Activated T-cell treated with anti-CD3 and anti-CD28 coated beads, Interleukin-2, amount 50 U/mL, for 72 hours (primary cell): ENCODE data around the gene EHD4. TPM values are rescaled to one million over a fixed set of nuclear protein-coding genes. Genes with fewer than 3 reads are reported as not detected.

Experiments
- ATAC-seq, 2 donors: fragments of 150-1000 bp; cut with Tn5 transposase; replicated peaks in 1 of 2; 2 replicates each; pipeline ENCODE4 v1.10.0; 2021; ENCODE audit warnings: moderate library complexity in 2 of 2, mild to moderate bottlenecking in 1 of 2
- DNase-seq, 2 donors: peaks; one replicate each; pipeline ENCODE4 v3.0.0; 2021 to 2022; ENCODE audit warnings: mixed read lengths in 1 of 2
- H3K27ac Mint-ChIP-seq: one replicate; pipeline ENCODE4 v1.8.0; 2022; ENCODE audit warnings: mild to moderate bottlenecking, moderate library complexity, mixed read lengths
- H3K27me3 Mint-ChIP-seq: one replicate; pipeline ENCODE4 v1.8.0; 2022; ENCODE audit warnings: low read depth, mixed read lengths
- H3K36me3 Mint-ChIP-seq, 2 donors: one replicate each; pipeline ENCODE4 v1.8.0; 2022; ENCODE audit warnings: mixed read lengths in 2 of 2, mild to moderate bottlenecking in 1 of 2; ENCODE audit not compliant: insufficient read depth in 2 of 2
- H3K4me1 Mint-ChIP-seq: one replicate; pipeline ENCODE4 v1.8.0; 2022; ENCODE audit warnings: low read depth, mixed read lengths
- H3K4me3 Mint-ChIP-seq, 2 donors: one replicate each; pipeline ENCODE4 v1.8.0; 2022; ENCODE audit warnings: mild to moderate bottlenecking in 2 of 2, mixed read lengths in 2 of 2, moderate library complexity in 2 of 2
- H3K9me3 Mint-ChIP-seq, 2 donors: one replicate each; pipeline ENCODE4 v1.8.0; 2022; ENCODE audit warnings: mixed read lengths in 2 of 2
- total RNA-seq, 2 donors: library from RNA; stranded (reverse); gene quantifications; one replicate each; pipeline ENCODE4 v1.2.3, GENCODE V29; 2022

Gene EHD4
- total RNA-seq, 2 donors from 2014 or later: 22.6 to 32.7 TPM

DNA sequence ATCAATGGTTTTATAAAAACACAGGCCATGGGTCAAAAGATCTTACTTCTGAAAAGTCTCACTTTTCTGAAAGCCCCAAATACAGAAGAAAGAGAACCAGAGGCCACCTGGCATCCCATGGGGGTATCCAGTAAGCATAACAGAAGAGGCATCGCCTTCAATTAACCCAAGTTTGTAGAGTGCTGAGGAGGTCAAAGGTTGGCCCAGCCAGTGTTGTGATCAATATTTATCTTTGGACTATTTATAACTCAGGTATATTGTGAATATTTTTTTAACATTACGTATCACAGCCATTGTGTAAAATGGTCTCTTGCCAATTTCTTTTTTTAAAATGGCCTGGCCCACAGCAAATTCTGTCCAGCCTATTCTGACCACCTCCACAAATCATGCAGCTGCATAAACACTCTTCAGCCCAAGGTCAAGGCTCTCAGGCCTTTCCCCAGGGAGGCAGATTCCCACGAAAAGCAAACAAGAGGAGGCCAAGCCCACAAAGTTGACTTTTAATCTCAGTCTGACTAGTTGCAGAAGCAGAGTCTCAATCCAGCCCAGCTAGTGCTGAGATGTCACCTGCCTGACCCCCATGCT, 52.3 kb downstream of the EHD4 start:
- no peak for ATAC-seq

GRCh38 chr15:41919201-41919820, 53.0 kb downstream of the EHD4 start:
- ATAC-seq (no peak), DNase-seq (no peak)
- no peaks in the 10 kb centered on the region for H3K27me3 Mint-ChIP-seq
- no peak overlapping the region for H3K27ac Mint-ChIP-seq
- H3K4me1 Mint-ChIP-seq: peaks cover 12% of the 10 kb centered on the region
- no peaks in the 10 kb centered on the region for H3K9me3 Mint-ChIP-seq
- H3K36me3 Mint-ChIP-seq: peaks cover 2 to 8% of the 10 kb centered on the region in 2 donors
- H3K4me3 Mint-ChIP-seq: no peak overlapping the region

More for the DNA sequence above, 52.3 kb downstream of the EHD4 start:
- DNase-seq: no peak
- Mint-ChIP-seq H3K36me3 (peaks cover 2 to 11% of the 10 kb centered on the region in 2 donors), H3K27ac (peak overlapping the region; percentile 16), H3K9me3 (no peaks in the 10 kb centered on the region), H3K4me1 (peaks cover 12% of the 10 kb centered on the region), H3K27me3 (no peaks in the 10 kb centered on the region), H3K4me3 (no peak overlapping the region)

DNA sequence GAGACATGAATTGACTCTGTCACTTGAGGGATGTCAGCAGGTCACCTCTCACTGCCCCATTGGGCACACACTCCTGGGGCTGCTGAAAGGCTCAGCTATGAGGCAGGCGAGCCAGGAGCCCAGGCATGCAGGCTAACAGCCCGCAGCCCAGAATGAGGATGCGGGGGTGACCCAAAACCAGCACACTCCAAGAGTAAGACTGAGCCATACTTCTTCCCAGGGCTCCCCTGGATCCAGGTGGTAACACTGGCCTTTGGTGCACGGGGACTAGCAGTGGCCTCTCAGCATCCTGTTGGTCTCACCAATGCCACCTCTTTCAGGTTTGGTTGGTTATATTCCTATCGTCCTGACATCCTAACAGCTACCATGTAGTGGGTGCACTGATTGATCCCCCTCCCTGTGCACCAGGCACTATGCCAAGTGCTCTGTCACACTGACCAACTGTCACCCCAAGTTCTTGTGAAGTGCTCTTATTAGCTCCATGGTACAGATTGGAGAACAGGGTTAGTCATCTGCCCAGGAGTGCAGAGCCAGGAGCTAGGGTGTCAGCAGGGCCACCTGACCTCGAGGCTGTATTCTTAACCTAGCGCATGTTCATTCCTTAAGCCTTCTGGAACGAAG, 53.7 kb downstream of the EHD4 start:
- Mint-ChIP-seq H3K36me3 (peaks cover 2 to 8% of the 10 kb centered on the region in 2 donors), H3K27ac (no peak overlapping the region), H3K9me3 (no peaks in the 10 kb centered on the region), H3K4me1 (peaks cover 12% of the 10 kb centered on the region), H3K4me3 (no peak overlapping the region), H3K27me3 (no peaks in the 10 kb centered on the region)
- DNase-seq: no peak
- no peak for ATAC-seq

DNA sequence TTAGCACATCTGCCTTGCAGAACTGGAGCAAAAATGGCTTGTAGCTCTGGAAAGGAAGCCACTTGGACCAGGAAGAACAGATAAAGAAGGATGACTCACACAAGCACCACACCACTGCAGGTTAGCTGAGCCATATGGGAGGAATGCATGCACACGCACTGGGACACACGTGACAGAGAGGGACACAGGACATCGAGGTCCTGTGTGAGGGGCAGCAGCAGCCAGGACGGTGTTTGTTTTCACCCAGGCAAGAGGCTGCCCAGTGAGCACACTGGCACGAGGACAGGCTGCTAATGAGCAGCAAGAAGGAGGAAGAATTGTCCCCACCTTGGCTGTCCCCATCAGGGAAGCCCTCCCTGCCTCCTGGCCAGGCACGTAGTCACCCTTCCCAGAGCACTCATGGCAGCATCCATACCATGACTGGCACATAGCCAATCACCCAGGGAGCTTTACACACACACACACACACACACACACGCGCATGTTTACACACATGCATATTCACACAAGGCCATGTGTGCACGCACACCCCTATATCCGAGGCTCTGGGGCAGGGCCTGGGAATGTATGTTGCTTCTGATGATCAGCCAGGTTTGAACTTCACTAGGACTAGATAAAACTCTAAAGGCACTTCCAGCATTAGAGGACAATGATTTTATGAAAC, 54.5 kb downstream of the EHD4 start:
- Mint-ChIP-seq H3K4me3 (no peak overlapping the region), H3K9me3 (no peaks in the 10 kb centered on the region), H3K4me1 (peaks cover 12% of the 10 kb centered on the region), H3K27ac (no peak overlapping the region), H3K36me3 (peaks cover 2 to 8% of the 10 kb centered on the region in 2 donors), H3K27me3 (no peaks in the 10 kb centered on the region)
- no peak for ATAC-seq
- no peak for DNase-seq

DNA sequence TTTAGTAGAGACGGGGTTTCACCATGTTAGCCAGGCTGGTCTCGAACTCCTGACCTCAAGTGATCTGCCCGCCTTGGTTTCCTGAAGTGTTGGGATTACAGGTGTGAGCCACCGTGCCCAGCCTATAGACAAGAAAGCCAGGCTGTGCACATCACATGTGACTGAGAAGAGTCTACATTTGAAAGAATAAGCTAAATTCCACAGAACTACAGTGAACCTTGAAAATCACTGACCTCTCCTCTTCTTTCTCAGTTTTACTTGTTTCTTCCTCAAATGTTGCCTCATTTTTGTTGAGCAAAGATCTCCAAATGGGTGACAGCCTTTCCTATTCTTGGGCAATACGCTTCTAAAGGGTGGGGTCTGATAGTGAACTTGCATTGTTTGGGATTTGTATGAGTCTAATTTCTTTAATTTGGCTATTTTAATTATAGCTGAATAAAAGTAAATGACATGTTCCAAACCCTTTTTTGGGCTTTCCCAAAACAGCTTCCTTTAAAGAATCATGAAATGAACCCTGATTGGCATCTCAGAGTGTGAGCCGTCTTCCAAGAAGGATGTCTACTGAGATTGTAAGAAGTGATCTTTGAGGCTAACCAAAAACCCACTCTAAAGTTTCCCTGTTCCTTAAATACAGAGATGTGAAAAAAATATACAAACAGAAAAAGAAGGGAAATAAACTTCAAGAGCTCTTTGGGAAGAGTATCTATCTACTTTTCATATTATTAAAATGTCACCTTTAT, 56.9 kb downstream of the EHD4 start:
- Mint-ChIP-seq H3K27me3 (no peaks in the 10 kb centered on the region), H3K4me1 (peaks cover 12% of the 10 kb centered on the region), H3K9me3 (no peaks in the 10 kb centered on the region), H3K27ac (peak overlapping the region; percentile 65), H3K36me3 (peaks cover 2 to 8% of the 10 kb centered on the region in 2 donors), H3K4me3 (no peak overlapping the region)
- ATAC-seq: no peak
- no peak for DNase-seq

DNA sequence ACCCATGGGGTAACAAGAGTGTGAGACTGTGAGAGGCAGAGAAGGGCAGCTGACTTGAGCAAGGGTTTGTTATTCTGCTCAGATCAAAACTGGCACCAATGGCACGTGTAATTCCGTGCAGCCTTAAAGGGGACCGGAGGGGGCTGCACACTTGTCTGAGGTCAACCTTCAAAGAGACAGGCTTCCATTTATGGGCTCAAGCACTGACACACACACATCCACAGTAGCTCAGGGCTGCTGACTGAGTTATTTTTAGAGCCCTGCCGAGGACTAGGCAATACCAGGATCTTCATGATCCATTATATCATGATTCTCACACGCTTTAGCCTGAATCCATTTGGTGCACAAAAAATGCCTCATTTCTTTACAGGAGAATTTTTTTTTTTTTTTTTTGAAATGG, 57.9 kb downstream of the EHD4 start:
- no peaks in the 10 kb centered on the region for H3K27me3 Mint-ChIP-seq
- H3K9me3 Mint-ChIP-seq: no peaks in the 10 kb centered on the region
- no peak overlapping the region for H3K4me3 Mint-ChIP-seq
- peaks cover 12% of the 10 kb centered on the region for H3K4me1 Mint-ChIP-seq
- peaks cover 2 to 8% of the 10 kb centered on the region in 2 donors for H3K36me3 Mint-ChIP-seq
- H3K27ac Mint-ChIP-seq: no peak overlapping the region
- DNase-seq: no peak
- ATAC-seq: no peak

- H3K4me3 Mint-ChIP-seq: no peak overlapping the region
- H3K9me3 Mint-ChIP-seq: no peaks in the 10 kb centered on the region
- ATAC-seq: no peak
- no peaks in the 10 kb centered on the region for H3K27me3 Mint-ChIP-seq
- H3K4me1 Mint-ChIP-seq: peaks cover 12% of the 10 kb centered on the region
- DNase-seq: no peak
- peak overlapping the region; percentile 8 for H3K27ac Mint-ChIP-seq
- H3K36me3 Mint-ChIP-seq: peaks cover 1 to 9% of the 10 kb centered on the region in 2 donors
Observed at GRCh38 chr15:41913256-41913655, 59.1 kb downstream of the EHD4 start.

GRCh38 chr15:41911691-41912345, 60.5 kb downstream of the EHD4 start:
- H3K36me3 Mint-ChIP-seq: peaks cover 2 to 14% of the 10 kb centered on the region in 2 donors
- ATAC-seq (no peak), DNase-seq (no peak)
- H3K9me3 Mint-ChIP-seq: no peaks in the 10 kb centered on the region
- H3K4me1 Mint-ChIP-seq: peaks cover 7% of the 10 kb centered on the region
- H3K4me3 Mint-ChIP-seq: no peak overlapping the region
- H3K27me3 Mint-ChIP-seq: no peaks in the 10 kb centered on the region
- H3K27ac Mint-ChIP-seq: no peak overlapping the region

DNA sequence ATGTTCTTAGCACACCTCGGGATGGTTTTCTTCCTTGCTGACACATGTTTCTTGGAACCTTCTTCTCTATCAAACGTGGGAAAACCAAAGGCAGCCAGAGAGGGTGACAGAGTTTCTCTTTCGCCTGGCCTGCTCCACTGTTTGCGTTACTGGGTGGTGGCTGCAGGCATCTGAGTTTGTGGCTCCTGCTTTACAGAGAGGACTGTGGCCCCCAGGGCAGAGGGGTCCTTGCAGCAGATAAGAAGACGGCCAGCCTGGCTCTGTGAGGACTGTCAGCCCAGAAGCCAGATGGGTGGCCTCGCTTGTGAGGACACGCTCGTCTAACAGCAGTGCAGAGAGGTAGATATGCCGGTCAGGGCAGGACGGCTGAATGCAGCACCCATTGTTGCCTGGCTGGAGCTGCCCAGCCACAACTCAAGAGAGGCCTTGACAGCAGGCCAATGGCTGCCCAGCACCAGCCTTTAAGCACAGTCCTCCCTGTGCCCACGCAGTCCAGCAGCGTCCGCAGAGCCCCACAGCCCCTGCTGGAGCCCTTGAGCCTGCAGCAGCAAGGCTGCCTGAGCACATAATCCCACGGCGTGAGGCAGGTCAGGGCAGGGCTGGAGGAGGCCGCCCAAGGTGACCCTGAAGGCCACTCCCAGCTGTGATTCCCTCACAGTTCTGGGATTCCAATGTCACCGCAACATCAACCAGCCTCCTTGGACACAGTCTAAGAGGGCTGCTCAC, 63.5 kb downstream of the EHD4 start:
- H3K4me3 Mint-ChIP-seq: no peak overlapping the region
- DNase-seq (no peak), ATAC-seq (no peak)
- H3K9me3 Mint-ChIP-seq: no peaks in the 10 kb centered on the region
- no peaks in the 10 kb centered on the region for H3K27me3 Mint-ChIP-seq
- H3K36me3 Mint-ChIP-seq: peaks cover 6 to 8% of the 10 kb centered on the region in 2 donors
- H3K27ac Mint-ChIP-seq: no peak overlapping the region
- H3K4me1 Mint-ChIP-seq: peaks cover 8% of the 10 kb centered on the region

DNA sequence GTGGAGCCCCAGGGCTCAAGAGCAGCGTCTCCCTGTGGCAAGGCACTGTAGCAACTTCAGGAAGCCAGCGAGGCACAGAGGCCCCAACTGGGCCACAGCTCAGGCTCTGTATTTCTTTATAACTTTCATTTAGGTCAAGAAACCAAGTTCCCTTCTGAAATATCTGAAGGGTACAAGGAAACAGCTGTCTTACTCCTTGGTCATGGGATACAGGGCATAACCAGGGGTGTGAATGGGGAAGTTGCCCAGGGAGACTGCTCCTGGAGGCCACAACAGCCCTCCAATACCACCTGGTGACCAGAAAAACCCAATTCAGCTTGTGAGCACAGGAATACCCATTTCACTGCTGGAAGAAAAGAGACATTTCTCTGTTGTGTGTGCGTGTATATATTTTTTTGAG, 65.2 kb downstream of the EHD4 start:
- Mint-ChIP-seq H3K36me3 (peaks cover 6 to 10% of the 10 kb centered on the region in 2 donors), H3K27ac (no peak overlapping the region), H3K9me3 (no peaks in the 10 kb centered on the region), H3K4me1 (peaks cover 8% of the 10 kb centered on the region), H3K4me3 (no peak overlapping the region), H3K27me3 (no peaks in the 10 kb centered on the region)
- ATAC-seq: no peak
- no peak for DNase-seq

DNA sequence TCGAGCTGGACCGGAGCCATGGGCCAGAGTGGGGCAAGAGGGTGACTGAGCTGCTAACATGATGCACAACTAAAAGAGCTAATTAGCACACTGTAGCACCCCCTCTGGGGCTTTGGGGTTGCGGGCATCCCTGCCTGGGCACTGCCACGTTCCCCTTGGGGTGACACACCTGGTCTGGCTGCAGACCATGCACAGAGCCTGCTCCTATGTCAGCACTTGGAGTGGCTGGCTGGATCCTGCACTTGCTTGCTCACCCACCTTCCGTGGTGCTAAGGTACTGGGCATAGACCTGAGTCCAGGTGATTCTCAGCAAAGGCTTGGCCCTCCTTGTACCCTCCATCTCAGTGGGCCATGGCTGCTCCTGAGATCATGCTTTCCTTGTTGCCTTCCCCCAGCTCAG, 65.7 kb downstream of the EHD4 start:
- H3K36me3 Mint-ChIP-seq: peaks cover 6 to 10% of the 10 kb centered on the region in 2 donors

More for the DNA sequence above, 65.7 kb downstream of the EHD4 start:
- no peak overlapping the region for H3K27ac Mint-ChIP-seq
- ATAC-seq (no peak), DNase-seq (no peak)
- peaks cover 8% of the 10 kb centered on the region for H3K4me1 Mint-ChIP-seq
- H3K4me3 Mint-ChIP-seq: no peak overlapping the region
- H3K27me3 Mint-ChIP-seq: no peaks in the 10 kb centered on the region
- H3K9me3 Mint-ChIP-seq: no peaks in the 10 kb centered on the region
